Transverse colon (tissue), 4 donors: ENCODE data around the gene PPP1R14C.

ENCODE experiments used
- POLR2A ChIP-seq: fragments of 450-650 bp; IDR thresholded peaks from one replicate; pipeline ENCODE4 v1.6.1; 2016; ENCODE audit warnings: antibody characterized with exemption, mild to moderate bottlenecking, moderate library complexity
- POLR2AphosphoS5 ChIP-seq, 3 donors: sonication (generic); formaldehyde crosslinking; IDR thresholded peaks; one replicate each; pipeline ENCODE4 v1.6.1; 2016; ENCODE audit warnings: antibody characterized with exemption in 3 of 3
- TF ChIP-seq, protein P1 (sequence below), 5 experiments: fragments of 200-600 bp in 3 of 5; fragments of 450-650 bp in 2 of 5; sonication (generic) in 3 of 5; IDR thresholded peaks; 1 replicate in 2 of 5; 2 replicates in 3 of 5; pipeline ENCODE4 v1.5.1; 2016 to 2017; ENCODE audit warnings: antibody characterized with exemption in 5 of 5, inconsistent platforms in 3 of 5, mild to moderate bottlenecking in 2 of 5, moderate library complexity in 1 of 5

DNA sequence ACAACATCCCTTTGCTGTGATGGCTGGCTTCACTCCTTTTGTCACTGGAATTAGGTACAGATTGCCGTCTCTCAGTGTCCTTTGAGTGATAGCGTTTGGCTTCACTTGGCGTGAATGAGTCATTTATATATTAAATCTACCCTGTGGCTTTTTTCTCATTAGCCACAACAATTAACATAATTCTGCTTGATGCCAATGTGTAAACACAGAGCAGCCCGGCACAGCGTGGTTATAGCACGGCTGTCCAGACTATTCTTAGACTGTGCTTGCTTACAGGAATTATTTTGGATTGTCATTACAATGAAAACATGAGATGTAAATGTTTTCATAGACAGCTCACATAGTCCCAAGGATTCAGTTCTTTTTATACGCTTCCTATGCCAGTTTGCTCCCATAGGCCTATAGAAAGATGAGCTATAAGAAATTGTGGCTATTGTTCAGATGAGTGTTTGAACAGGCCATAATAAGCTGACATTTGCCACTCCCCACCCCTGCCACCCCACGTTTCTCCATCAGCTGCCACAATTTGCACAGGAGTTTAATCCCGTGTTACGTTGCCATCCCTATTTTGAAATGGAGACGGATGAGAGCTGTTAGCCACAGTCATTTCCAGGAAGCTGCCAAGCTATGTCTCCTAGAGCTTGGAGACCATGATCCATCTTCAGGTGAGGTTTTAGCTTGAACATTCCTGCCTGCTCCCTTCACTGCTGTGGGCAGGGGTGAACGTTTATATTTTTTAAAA is 65.9 kb downstream of the PPP1R14C start:
- TF ChIP-seq, protein P1, sequence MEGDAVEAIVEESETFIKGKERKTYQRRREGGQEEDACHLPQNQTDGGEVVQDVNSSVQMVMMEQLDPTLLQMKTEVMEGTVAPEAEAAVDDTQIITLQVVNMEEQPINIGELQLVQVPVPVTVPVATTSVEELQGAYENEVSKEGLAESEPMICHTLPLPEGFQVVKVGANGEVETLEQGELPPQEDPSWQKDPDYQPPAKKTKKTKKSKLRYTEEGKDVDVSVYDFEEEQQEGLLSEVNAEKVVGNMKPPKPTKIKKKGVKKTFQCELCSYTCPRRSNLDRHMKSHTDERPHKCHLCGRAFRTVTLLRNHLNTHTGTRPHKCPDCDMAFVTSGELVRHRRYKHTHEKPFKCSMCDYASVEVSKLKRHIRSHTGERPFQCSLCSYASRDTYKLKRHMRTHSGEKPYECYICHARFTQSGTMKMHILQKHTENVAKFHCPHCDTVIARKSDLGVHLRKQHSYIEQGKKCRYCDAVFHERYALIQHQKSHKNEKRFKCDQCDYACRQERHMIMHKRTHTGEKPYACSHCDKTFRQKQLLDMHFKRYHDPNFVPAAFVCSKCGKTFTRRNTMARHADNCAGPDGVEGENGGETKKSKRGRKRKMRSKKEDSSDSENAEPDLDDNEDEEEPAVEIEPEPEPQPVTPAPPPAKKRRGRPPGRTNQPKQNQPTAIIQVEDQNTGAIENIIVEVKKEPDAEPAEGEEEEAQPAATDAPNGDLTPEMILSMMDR (IDR thresholded peaks at IDR 0.05), result no peak
- TF ChIP-seq POLR2AphosphoS5 (IDR thresholded peaks at IDR 0.05), result no peak
- TF ChIP-seq POLR2A, result no peak
